ENCODE measurements around the gene RBM17.

The RBM17 gene

DNA sequence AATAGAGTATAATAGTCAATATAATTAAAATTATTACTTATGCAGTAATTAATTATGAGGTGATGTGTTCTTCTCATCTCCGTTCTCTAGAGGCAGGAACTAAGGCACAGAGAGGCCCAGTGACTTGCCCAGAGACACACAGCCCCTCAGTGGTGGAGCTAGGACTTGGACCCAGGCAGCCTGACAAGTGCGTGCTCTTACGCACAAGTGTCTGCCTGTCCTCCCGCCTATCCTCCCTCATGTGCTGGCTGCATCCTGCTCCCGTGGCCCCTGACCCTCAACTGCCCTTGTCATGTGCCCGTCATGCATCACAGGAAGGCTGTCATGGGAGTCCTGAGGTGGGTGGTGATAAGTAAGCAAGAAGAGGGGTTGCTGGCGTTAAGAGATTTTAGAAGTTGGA lies 41.0 kb upstream of the RBM17 start:
- H3K4me3 ChIP-seq (ENCODE audit: low read depth in 1 of 5, low read length in 5 of 5), result no peak overlapping the region
- H3K27me3 ChIP-seq (ENCODE audit: control insufficient read depth in 5 of 5, insufficient read depth in 4 of 5, low read length in 5 of 5), result no peaks in the 10 kb centered on the region
- H3K27ac ChIP-seq (ENCODE audit: low read depth, low read length), result no peak overlapping the region
- H3K4me1 ChIP-seq (ENCODE audit: control insufficient read depth in 5 of 5, insufficient read depth in 5 of 5, low read length in 5 of 5), result peaks cover 0 to 28% (median 20%) of the 10 kb centered on the region in 5 donors
- no peak overlapping the region for H3K9ac ChIP-seq (ENCODE audit: low read length in 5 of 5)
- no peaks in the 10 kb centered on the region for H3K9me3 ChIP-seq (ENCODE audit: control insufficient read depth in 5 of 5, low read length in 5 of 5)
- no peaks in the 10 kb centered on the region for H3K36me3 ChIP-seq (ENCODE audit: control insufficient read depth in 5 of 5, insufficient read depth in 5 of 5, low read length in 5 of 5)

DNA sequence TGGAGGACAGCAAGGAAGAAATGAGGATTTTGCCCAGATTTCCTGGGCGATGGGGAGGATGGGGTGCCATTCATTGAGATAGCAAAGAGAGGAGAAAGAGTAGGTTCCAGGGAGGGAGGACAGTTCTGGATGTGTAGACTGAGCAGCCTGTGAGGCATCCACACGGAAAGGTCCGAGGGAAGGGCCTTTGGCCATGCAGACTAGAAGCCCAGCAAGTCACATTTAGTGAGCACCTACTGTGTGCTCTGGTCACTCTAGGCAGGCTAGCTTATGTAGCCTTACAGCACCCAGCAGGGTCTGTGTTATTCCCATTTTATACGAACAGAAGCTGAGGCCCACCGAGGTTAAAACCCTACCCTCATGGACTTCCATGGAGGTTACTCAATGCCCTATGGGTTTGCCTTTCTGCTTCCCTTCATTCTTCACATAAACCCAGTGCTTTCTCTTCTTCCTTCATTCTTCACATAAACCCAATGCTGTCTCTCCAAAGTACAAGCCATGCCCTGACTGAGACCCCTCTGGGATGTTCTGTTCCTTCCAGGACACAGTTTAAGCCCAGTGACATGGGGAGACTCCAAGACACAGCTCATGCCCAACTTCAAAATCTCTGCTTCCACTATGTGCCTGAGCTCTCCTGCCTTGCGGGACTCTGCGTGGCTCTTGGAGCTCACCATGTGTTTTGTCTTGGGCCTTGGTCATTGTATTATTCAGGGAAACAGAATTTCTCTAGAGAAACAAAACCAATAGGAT lies 40.4 kb upstream of the RBM17 start:
- Histone ChIP-seq H3K4me3 (ENCODE audit: low read depth in 1 of 5, low read length in 5 of 5) (no peak overlapping the region), H3K27me3 (ENCODE audit: control insufficient read depth in 5 of 5, insufficient read depth in 4 of 5, low read length in 5 of 5) (no peaks in the 10 kb centered on the region), H3K27ac (ENCODE audit: low read depth, low read length) (no peak overlapping the region), H3K4me1 (ENCODE audit: control insufficient read depth in 5 of 5, insufficient read depth in 5 of 5, low read length in 5 of 5) (peaks cover 0 to 34% (median 26%) of the 10 kb centered on the region in 5 donors), H3K9me3 (ENCODE audit: control insufficient read depth in 5 of 5, low read length in 5 of 5) (no peaks in the 10 kb centered on the region), H3K9ac (ENCODE audit: low read length in 5 of 5) (no peak overlapping the region), H3K36me3 (ENCODE audit: control insufficient read depth in 5 of 5, insufficient read depth in 5 of 5, low read length in 5 of 5) (no peaks in the 10 kb centered on the region)

DNA sequence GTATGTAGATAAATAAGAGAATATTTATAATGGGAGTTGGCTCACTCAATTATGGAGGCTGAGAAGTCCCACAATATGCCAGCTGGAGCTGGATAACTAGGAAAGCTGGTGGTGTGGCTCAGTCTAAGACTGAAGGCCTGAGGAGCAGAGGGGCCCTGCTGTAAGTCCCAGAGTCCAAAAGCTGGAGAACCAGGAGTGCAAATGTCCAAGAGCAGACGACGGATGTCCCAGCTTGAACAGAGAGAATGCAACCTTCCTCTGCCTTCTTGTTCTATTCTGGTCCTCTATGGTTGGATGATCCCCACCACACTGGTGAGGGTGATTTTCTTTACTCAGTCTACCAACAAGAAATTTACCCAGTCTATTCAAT lies 39.8 kb upstream of the RBM17 start:
- H3K4me3 ChIP-seq (ENCODE audit: low read depth in 1 of 5, low read length in 5 of 5), result no peak overlapping the region
- no peaks in the 10 kb centered on the region for H3K36me3 ChIP-seq (ENCODE audit: control insufficient read depth in 5 of 5, insufficient read depth in 5 of 5, low read length in 5 of 5)
- no peaks in the 10 kb centered on the region for H3K27me3 ChIP-seq (ENCODE audit: control insufficient read depth in 5 of 5, insufficient read depth in 4 of 5, low read length in 5 of 5)
- H3K27ac ChIP-seq (ENCODE audit: low read depth, low read length), result no peak overlapping the region
- H3K9me3 ChIP-seq (ENCODE audit: control insufficient read depth in 5 of 5, low read length in 5 of 5), result no peaks in the 10 kb centered on the region
- H3K4me1 ChIP-seq (ENCODE audit: control insufficient read depth in 5 of 5, insufficient read depth in 5 of 5, low read length in 5 of 5), result peaks cover 2 to 39% (median 32%) of the 10 kb centered on the region in 5 donors
- H3K9ac ChIP-seq (ENCODE audit: low read length in 5 of 5), result no peak overlapping the region

DNA sequence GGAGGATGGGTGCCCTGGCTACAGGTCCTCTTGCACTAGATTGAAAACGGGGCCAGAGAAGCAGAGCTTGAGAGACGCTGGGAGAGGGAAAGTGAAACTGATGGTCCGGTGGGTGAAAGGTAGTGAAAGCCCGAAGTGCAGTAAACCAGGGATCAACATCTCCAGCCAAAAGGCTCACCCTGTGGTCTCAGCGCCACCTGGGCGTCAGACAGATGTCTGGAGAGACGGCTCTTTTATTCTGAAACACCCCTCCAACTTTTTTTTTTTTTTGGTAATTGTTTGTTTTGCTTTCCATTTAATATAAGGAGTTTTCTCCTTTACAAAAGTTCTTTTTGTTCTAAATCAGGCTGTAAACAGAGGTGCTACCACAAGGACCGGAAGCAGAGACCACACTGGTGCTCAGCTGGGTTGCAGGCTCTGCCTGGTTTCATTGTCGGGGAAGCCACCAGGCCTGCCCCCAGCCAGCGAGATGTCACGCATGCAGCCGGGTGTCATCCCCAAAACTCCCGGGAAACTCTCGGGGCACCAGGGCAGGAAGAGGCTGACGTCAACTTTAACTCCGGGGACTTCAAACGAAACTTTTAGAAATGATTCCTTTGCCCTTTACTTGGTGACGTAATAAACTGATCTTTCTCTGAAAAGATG lies 37.9 kb upstream of the RBM17 start:
- Histone ChIP-seq H3K4me1 (ENCODE audit: control insufficient read depth in 5 of 5, insufficient read depth in 5 of 5, low read length in 5 of 5) (peaks cover 2 to 47% (median 36%) of the 10 kb centered on the region in 5 donors), H3K9me3 (ENCODE audit: control insufficient read depth in 5 of 5, low read length in 5 of 5) (no peaks in the 10 kb centered on the region), H3K27ac (ENCODE audit: low read depth, low read length) (peak overlapping the region; percentile 71), H3K4me3 (ENCODE audit: low read depth in 1 of 5, low read length in 5 of 5) (peak overlapping the region; percentile 63 to 74 (median 70)), H3K36me3 (ENCODE audit: control insufficient read depth in 5 of 5, insufficient read depth in 5 of 5, low read length in 5 of 5) (no peaks in the 10 kb centered on the region), H3K9ac (ENCODE audit: low read length in 5 of 5) (peak overlapping the region; percentile 26 to 75 (median 70)), H3K27me3 (ENCODE audit: control insufficient read depth in 5 of 5, insufficient read depth in 4 of 5, low read length in 5 of 5) (no peaks in the 10 kb centered on the region)

DNA sequence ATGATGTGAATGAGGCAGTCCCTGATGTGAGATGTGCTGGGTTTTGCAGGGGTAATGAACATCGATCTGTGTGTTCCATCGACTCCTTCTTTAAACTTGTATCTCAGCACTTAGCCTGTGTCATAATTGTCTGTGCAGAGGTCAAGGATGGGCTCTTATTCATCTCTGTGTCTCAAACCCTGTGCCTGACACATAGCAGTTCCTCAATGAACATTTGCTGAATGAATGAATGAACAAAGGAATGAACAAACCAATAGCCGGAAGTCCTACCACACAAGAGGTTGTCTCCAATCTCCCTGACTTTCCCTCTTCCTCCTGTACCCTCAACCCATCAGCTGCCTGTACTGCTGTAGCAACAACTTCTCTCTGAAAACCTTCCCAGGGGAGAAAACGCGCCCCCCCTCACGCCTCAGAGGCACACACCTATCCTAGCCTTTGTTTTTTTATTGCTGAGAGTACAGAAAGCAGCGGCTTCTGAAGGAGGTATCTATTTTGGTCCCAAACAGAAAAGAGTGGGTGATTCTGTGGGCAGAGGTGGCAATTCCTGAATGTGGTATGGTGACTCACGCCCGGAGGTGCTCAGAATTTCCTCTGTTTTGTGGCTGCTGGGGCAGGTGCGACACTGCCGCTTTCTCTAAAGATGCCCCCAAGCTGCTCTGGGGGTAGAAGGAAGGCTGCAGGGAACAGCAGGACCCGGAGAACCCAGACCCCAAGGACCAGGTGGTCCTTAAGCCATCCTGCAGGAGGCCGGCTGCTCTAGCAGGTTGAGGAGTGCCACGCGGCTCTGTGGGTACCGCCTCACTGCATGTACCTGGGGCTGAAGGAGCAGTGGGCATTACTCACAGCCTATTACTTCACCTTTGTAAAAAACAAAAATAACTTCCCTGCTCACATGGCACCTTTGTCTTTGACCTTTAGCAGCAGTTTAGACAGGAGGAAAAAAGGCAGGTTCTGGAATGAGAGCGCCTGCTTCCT lies 36.3 kb upstream of the RBM17 start:
- H3K36me3 ChIP-seq (ENCODE audit: control insufficient read depth in 5 of 5, insufficient read depth in 5 of 5, low read length in 5 of 5), result no peaks in the 10 kb centered on the region
- H3K9ac ChIP-seq (ENCODE audit: low read length in 5 of 5), result no peak overlapping the region
- H3K27me3 ChIP-seq (ENCODE audit: control insufficient read depth in 5 of 5, insufficient read depth in 4 of 5, low read length in 5 of 5), result no peaks in the 10 kb centered on the region
- H3K4me3 ChIP-seq (ENCODE audit: low read depth in 1 of 5, low read length in 5 of 5), result no peak overlapping the region
- H3K27ac ChIP-seq (ENCODE audit: low read depth, low read length), result peak overlapping the region; percentile 60
- H3K4me1 ChIP-seq (ENCODE audit: control insufficient read depth in 5 of 5, insufficient read depth in 5 of 5, low read length in 5 of 5), result peaks cover 2 to 57% (median 45%) of the 10 kb centered on the region in 5 donors
- no peaks in the 10 kb centered on the region for H3K9me3 ChIP-seq (ENCODE audit: control insufficient read depth in 5 of 5, low read length in 5 of 5)

DNA sequence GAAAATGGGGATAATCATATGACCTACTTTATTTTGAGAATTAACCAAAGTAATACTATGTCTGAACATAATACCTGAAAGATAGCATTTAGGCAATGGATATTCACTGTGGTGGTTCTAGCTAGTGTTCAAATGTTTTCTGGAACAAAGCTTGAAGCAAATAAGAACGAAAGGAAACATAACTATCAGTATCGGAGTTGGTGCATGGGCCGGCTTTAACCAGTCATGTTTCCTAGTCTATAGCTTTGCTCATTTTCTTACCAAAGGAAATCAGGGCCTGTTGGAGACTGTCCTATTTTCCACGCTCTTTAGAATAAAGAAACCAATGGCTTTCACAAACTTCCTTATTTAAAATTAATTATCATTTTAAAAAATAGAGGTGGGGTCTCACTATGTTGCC lies 35.5 kb upstream of the RBM17 start:
- Histone ChIP-seq H3K9me3 (ENCODE audit: control insufficient read depth in 5 of 5, low read length in 5 of 5) (no peaks in the 10 kb centered on the region), H3K9ac (ENCODE audit: low read length in 5 of 5) (peak overlapping the region in 1 of 5 donors; percentile 26), H3K27ac (ENCODE audit: low read depth, low read length) (peak overlapping the region; percentile 60), H3K36me3 (ENCODE audit: control insufficient read depth in 5 of 5, insufficient read depth in 5 of 5, low read length in 5 of 5) (no peaks in the 10 kb centered on the region), H3K27me3 (ENCODE audit: control insufficient read depth in 5 of 5, insufficient read depth in 4 of 5, low read length in 5 of 5) (no peaks in the 10 kb centered on the region), H3K4me3 (ENCODE audit: low read depth in 1 of 5, low read length in 5 of 5) (no peak overlapping the region), H3K4me1 (ENCODE audit: control insufficient read depth in 5 of 5, insufficient read depth in 5 of 5, low read length in 5 of 5) (peaks cover 2 to 59% (median 47%) of the 10 kb centered on the region in 5 donors)

DNA sequence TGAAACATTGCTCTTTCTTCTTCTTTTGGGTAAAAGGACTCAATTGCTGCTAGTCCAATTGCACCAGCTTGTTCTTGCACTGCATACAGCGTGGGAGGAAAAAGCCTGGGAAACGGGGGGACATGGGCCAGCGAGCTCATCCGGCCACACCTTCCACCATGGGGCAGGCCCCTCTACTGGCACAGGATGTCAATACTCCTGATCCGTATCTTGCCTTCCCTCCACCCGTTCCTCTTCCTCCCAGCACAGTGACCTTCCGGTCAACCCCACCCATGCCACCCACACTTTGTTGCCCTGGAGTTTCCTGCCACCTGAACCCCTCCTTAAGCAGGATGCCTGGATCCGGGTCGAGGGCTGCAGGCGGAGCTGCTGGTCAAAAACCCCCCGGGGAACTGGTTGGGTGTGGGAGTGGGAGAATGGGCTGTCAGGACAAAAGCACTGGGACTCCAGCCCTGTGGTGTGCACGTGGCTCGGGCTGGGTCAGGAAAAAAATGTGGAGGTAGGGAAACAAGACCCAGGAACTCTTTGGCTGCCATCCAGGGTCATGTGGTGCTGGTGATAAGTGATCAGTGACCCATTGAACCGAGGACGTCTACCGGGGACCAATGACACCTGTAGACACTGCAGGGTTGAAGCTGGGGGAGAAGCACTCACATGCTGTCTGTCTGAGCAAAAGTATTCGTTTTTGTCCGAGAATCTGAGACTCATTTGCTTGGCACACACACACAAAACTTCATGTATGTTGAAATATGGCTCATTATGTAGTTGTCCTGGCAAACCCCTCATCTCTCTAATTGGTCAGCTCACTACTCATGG lies 34.8 kb upstream of the RBM17 start:
- Histone ChIP-seq H3K9ac (ENCODE audit: low read length in 5 of 5) (peak overlapping the region in 1 of 5 donors; percentile 26), H3K4me1 (ENCODE audit: control insufficient read depth in 5 of 5, insufficient read depth in 5 of 5, low read length in 5 of 5) (peaks cover 2 to 59% (median 47%) of the 10 kb centered on the region in 5 donors), H3K36me3 (ENCODE audit: control insufficient read depth in 5 of 5, insufficient read depth in 5 of 5, low read length in 5 of 5) (no peaks in the 10 kb centered on the region), H3K27ac (ENCODE audit: low read depth, low read length) (peak overlapping the region; percentile 34), H3K27me3 (ENCODE audit: control insufficient read depth in 5 of 5, insufficient read depth in 4 of 5, low read length in 5 of 5) (no peaks in the 10 kb centered on the region), H3K4me3 (ENCODE audit: low read depth in 1 of 5, low read length in 5 of 5) (no peak overlapping the region), H3K9me3 (ENCODE audit: control insufficient read depth in 5 of 5, low read length in 5 of 5) (no peaks in the 10 kb centered on the region)

DNA sequence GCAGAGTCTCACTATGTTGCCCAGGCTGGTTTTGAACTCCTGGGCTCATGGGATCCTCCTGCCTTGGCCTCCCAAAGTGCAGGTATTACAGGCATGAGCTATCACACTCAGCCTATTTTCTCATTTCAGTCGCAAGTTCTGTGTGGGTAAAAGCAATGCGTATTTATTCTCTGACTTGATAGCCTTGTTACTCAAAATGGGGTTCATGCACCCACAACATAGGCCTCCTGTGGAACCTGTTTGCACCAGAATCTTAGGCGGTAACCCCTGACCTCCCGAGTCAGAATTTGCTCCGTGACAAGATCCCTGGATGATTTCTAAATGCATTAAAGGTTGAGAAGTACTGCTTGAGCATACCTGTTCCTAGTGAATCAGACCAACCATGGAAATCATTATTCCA lies 34.0 kb upstream of the RBM17 start:
- no peak overlapping the region for H3K4me3 ChIP-seq (ENCODE audit: low read depth in 1 of 5, low read length in 5 of 5)
- H3K27ac ChIP-seq (ENCODE audit: low read depth, low read length), result no peak overlapping the region
- no peak overlapping the region for H3K9ac ChIP-seq (ENCODE audit: low read length in 5 of 5)
- no peaks in the 10 kb centered on the region for H3K27me3 ChIP-seq (ENCODE audit: control insufficient read depth in 5 of 5, insufficient read depth in 4 of 5, low read length in 5 of 5)
- no peaks in the 10 kb centered on the region for H3K9me3 ChIP-seq (ENCODE audit: control insufficient read depth in 5 of 5, low read length in 5 of 5)
- H3K4me1 ChIP-seq (ENCODE audit: control insufficient read depth in 5 of 5, insufficient read depth in 5 of 5, low read length in 5 of 5), result peaks cover 2 to 56% (median 47%) of the 10 kb centered on the region in 5 donors
- H3K36me3 ChIP-seq (ENCODE audit: control insufficient read depth in 5 of 5, insufficient read depth in 5 of 5, low read length in 5 of 5), result no peaks in the 10 kb centered on the region

DNA sequence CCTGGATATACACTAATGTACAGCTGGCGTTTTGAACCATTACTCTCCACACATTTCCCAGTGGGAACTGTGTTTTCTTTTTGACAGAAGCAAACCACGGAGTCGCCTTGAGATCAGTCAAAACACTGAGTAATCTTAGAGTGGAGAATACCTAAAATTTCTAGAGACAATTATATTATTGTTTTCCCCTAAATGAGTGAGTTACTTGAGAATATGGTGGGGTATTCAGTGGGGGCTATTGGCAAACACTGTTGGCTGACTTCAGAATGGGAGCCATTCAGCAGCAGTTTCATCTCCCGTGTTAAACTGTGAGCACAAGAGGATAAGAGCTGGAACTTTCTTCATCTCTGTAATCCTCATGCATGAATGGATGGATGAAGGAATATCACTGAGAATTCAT lies 32.9 kb upstream of the RBM17 start:
- Histone ChIP-seq H3K4me3 (ENCODE audit: low read depth in 1 of 5, low read length in 5 of 5) (no peak overlapping the region), H3K27me3 (ENCODE audit: control insufficient read depth in 5 of 5, insufficient read depth in 4 of 5, low read length in 5 of 5) (no peaks in the 10 kb centered on the region), H3K27ac (ENCODE audit: low read depth, low read length) (no peak overlapping the region), H3K9ac (ENCODE audit: low read length in 5 of 5) (no peak overlapping the region), H3K4me1 (ENCODE audit: control insufficient read depth in 5 of 5, insufficient read depth in 5 of 5, low read length in 5 of 5) (peaks cover 2 to 46% (median 39%) of the 10 kb centered on the region in 5 donors), H3K9me3 (ENCODE audit: control insufficient read depth in 5 of 5, low read length in 5 of 5) (no peaks in the 10 kb centered on the region), H3K36me3 (ENCODE audit: control insufficient read depth in 5 of 5, insufficient read depth in 5 of 5, low read length in 5 of 5) (no peaks in the 10 kb centered on the region)

All from subcutaneous abdominal adipose tissue (tissue), 5 donors.